Stimulated activated CD4-positive, alpha-beta T cell treated with anti-CD3 and anti-CD28 coated beads, Interleukin-4, amount 100 ng/mL, for 4 hours (primary cell): ENCODE measurements around the gene CORO7.

Experiments used
- DNase-seq, 2 experiments: peaks; one replicate each; pipeline ENCODE4 v3.0.0-alpha.2; 2020

The CORO7 gene

GRCh38 chr16:4369007-4369733 is 47.2 kb downstream of the CORO7 start:
- DNase-seq: no peak

GRCh38 chr16:4367393-4367856 is 49.0 kb downstream of the CORO7 start:
- no peak for DNase-seq

- DNase-seq: no peak
Measured at GRCh38 chr16:4366016-4366415, 50.4 kb downstream of the CORO7 start.

- no peak for DNase-seq
Measured at GRCh38 chr16:4365615-4366014, 50.8 kb downstream of the CORO7 start.

GRCh38 chr16:4365014-4365406 is 51.4 kb downstream of the CORO7 start:
- no peak for DNase-seq

GRCh38 chr16:4364196-4365013 is 52.0 kb downstream of the CORO7 start:
- no peak for DNase-seq

- no peak for DNase-seq
Measured at GRCh38 chr16:4362476-4363135, 53.8 kb downstream of the CORO7 start.

GRCh38 chr16:4361944-4362311 is 54.5 kb downstream of the CORO7 start:
- DNase-seq: no peak

GRCh38 chr16:4361033-4361943 is 55.1 kb downstream of the CORO7 start:
- no peak for DNase-seq

- DNase-seq: no peak
Measured at GRCh38 chr16:4360538-4361021, 55.8 kb downstream of the CORO7 start.

- DNase-seq: no peak
Measured at GRCh38 chr16:4359914-4360313, 56.5 kb downstream of the CORO7 start.

GRCh38 chr16:4358831-4359561 is 57.4 kb downstream of the CORO7 start:
- peak; percentile 45 to 68 for DNase-seq

GRCh38 chr16:4358236-4358635 is 58.2 kb downstream of the CORO7 start:
- DNase-seq: no peak

GRCh38 chr16:4356820-4357219 is 59.6 kb downstream of the CORO7 start:
- DNase-seq: no peak

- DNase-seq: no peak
Measured at GRCh38 chr16:4354512-4355409, 61.6 kb downstream of the CORO7 start.

GRCh38 chr16:4353675-4354074 is 62.7 kb downstream of the CORO7 start:
- DNase-seq: no peak

GRCh38 chr16:4352843-4353242 is 63.6 kb downstream of the CORO7 start:
- DNase-seq: no peak

GRCh38 chr16:4351880-4352279 is 64.5 kb downstream of the CORO7 start:
- no peak for DNase-seq

- DNase-seq: peak; percentile 97 to 99
Measured at GRCh38 chr16:4350787-4351659, 65.4 kb downstream of the CORO7 start, which contains the start of gene PAM16. PAM16 (minus strand) TSS chr16:4351321; CDS start chr16:4351234, 87 bp downstream.
